ENCODE data around the gene SPOCK1. TPM values are rescaled to one million over a fixed set of nuclear protein-coding genes. Genes with fewer than 3 reads are reported as not detected.

SPOCK1 gene
- polyA plus RNA-seq, 1 experiment, result 304 TPM

- Histone ChIP-seq H3K4me3 (ENCODE audit: low read depth, low read length) (no peak overlapping the region), H3K36me3 (ENCODE audit: control insufficient read depth, insufficient read depth, low read length) (no peaks in the 10 kb centered on the region; the same call in 1 of the 2 replicates), H3K27me3 (ENCODE audit: control insufficient read depth, insufficient read depth, low read length) (no peaks in the 10 kb centered on the region; the same call in 1 of the 2 replicates)
- TF ChIP-seq CTCF (IDR thresholded peaks at IDR 0.05; ENCODE audit: insufficient read depth, low read depth, low read length), result no peak
- ChIA-PET CTCF (interaction anchor here (1.2 to 3.9 kb wide), 3 partner anchors 12 to 129 kb away, joined by 3 to 16 read pairs (median 3); no protein-coding TSS in a partner anchor), POLR2A (no interaction called here)
- DNase-seq (ENCODE audit: low read depth), result no peak
Measured at GRCh38 chr5:137200906-137201700, 298.0 kb downstream of the SPOCK1 start.

GRCh38 chr5:137199966-137200365 is 299.2 kb downstream of the SPOCK1 start:
- ChIA-PET POLR2A (no interaction called here), CTCF (no interaction called here)
- H3K27me3 ChIP-seq (ENCODE audit: control insufficient read depth, insufficient read depth, low read length), result no peaks in the 10 kb centered on the region; the same call in 1 of the 2 replicates
- peak; percentile 35 for TF ChIP-seq CTCF (IDR thresholded peaks at IDR 0.05; ENCODE audit: insufficient read depth, low read depth, low read length)
- DNase-seq (ENCODE audit: low read depth), result peak; percentile 48
- no peaks in the 10 kb centered on the region; the same call in 1 of the 2 replicates for H3K36me3 ChIP-seq (ENCODE audit: control insufficient read depth, insufficient read depth, low read length)
- no peak overlapping the region for H3K4me3 ChIP-seq (ENCODE audit: low read depth, low read length)

GRCh38 chr5:137199201-137199600 is 299.9 kb downstream of the SPOCK1 start:
- TF ChIP-seq CTCF (IDR thresholded peaks at IDR 0.05; ENCODE audit: insufficient read depth, low read depth, low read length), result no peak
- no peaks in the 10 kb centered on the region; the same call in 1 of the 2 replicates for H3K27me3 ChIP-seq (ENCODE audit: control insufficient read depth, insufficient read depth, low read length)
- DNase-seq (ENCODE audit: low read depth), result no peak
- ChIA-PET CTCF (interaction anchor here (0.9 kb wide), 2 partner anchors 56 to 62 kb away, joined by 3 read pairs; no protein-coding TSS in a partner anchor), POLR2A (no interaction called here)
- no peak overlapping the region for H3K4me3 ChIP-seq (ENCODE audit: low read depth, low read length)
- no peaks in the 10 kb centered on the region; the same call in 1 of the 2 replicates for H3K36me3 ChIP-seq (ENCODE audit: control insufficient read depth, insufficient read depth, low read length)

- POLR2A ChIA-PET, result interaction anchor here (0.6 kb wide), 1 partner anchor 30 kb away, joined by 4 read pairs; no protein-coding TSS in a partner anchor
- no peaks in the 10 kb centered on the region for H3K27me3 ChIP-seq (ENCODE audit: control insufficient read depth, insufficient read depth, low read length)
- DNase-seq (ENCODE audit: low read depth), result no peak
- no peak overlapping the region for H3K4me3 ChIP-seq (ENCODE audit: low read depth, low read length)
- H3K36me3 ChIP-seq (ENCODE audit: control insufficient read depth, insufficient read depth, low read length), result no peaks in the 10 kb centered on the region
- CTCF ChIA-PET, result interaction anchor here (0.9 to 1.0 kb wide), 2 partner anchors 9 to 15 kb away, joined by 3 read pairs; no protein-coding TSS in a partner anchor
- no peak for TF ChIP-seq CTCF (IDR thresholded peaks at IDR 0.05; ENCODE audit: insufficient read depth, low read depth, low read length)
Measured at GRCh38 chr5:137195483-137195882, 303.6 kb downstream of the SPOCK1 start.

GRCh38 chr5:137194300-137194699 is 304.8 kb downstream of the SPOCK1 start:
- Histone ChIP-seq H3K36me3 (ENCODE audit: control insufficient read depth, insufficient read depth, low read length) (no peaks in the 10 kb centered on the region), H3K27me3 (ENCODE audit: control insufficient read depth, insufficient read depth, low read length) (no peaks in the 10 kb centered on the region), H3K4me3 (ENCODE audit: low read depth, low read length) (no peak overlapping the region)
- ChIA-PET POLR2A (no interaction called here), CTCF (interaction anchor here (0.5 to 1.1 kb wide), 2 partner anchors 126 to 558 kb away, joined by 3 read pairs; no protein-coding TSS in a partner anchor)
- no peak for TF ChIP-seq CTCF (IDR thresholded peaks at IDR 0.05; ENCODE audit: insufficient read depth, low read depth, low read length)
- DNase-seq (ENCODE audit: low read depth), result no peak
